Activated CD8-positive, alpha-beta memory T cell treated with anti-CD3 and anti-CD28 coated beads, Interleukin-2, amount 50 U/mL, for 1 hour (primary cell): Measurements from ENCODE around the gene SIPA1L3.

Experiments used
- DNase-seq: peaks from one replicate; pipeline ENCODE4 v3.0.0-alpha.2; 2020; ENCODE audit errors: extremely low read depth

The SIPA1L3 gene

DNA sequence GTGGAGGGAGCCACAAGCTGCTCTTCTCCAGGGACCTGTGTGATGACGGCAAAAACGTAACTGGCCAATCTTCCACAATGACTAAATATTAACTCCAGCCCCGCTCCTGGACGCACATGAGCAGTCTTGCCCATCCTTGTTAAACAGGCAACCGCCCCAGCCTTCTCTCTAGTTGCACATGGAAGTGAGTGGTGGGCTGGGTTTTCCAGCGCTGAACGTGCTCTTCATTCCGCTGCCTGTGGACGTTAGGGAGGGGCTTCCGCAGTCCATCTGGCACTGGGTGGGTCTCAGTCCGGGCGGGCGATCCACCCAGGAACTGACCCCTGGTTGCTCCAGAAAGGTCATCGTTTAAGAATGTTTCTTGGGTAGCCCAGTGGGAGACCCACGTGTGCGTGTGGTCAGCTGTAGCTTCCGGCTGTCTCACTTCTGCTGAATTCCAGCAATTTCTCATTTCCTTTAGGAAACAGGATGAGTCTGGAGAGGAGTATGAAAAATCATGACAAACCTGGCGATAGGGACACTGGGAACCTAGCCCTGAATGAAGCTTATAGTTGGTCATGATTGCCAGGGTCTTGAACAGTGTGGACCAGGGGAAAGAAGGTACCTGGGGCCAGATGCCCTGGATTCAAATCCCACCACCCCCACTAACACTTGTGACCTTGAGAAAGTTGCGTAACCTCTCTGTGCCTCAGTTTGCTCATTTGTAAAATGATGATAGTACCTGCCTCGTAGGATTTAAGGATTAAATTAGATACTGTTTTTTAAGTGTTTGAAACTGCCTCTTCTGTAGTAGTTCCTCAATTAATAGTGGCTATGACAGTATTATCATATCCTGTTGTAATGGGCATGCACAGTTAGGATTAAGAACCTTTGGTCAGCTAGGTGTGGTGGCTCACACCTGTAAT lies 92.6 kb downstream of the SIPA1L3 start:
- no peak for DNase-seq

DNA sequence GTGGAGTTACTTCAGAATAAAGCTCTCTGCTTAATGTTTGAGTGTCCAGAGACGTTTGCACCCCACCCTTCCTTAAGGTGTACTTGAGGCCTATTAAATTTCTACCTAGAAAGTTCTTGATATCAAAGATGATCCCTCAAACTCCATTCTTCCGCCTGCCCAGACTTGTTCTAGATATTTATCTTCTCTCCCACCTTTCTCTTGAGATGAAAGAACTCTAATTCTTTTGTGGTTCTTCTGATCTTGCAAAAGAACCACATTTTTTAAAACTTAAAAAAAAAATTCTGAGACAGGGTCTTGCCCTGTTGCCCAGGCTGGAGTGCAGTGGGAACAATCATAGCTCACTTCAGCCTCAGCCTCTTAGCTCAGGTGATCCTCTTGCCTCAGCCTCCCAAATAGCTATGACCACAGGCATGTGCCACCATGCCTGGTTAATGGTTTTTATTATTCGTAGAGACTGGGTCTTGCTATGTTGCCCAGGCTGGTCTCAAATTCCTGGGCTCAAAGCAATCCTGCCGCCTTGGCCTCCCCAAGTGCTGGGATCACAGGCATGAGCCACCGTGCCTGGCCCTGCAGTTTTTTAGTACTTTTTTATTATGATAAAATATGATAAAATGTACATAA lies 94.3 kb downstream of the SIPA1L3 start:
- no peak for DNase-seq

DNA sequence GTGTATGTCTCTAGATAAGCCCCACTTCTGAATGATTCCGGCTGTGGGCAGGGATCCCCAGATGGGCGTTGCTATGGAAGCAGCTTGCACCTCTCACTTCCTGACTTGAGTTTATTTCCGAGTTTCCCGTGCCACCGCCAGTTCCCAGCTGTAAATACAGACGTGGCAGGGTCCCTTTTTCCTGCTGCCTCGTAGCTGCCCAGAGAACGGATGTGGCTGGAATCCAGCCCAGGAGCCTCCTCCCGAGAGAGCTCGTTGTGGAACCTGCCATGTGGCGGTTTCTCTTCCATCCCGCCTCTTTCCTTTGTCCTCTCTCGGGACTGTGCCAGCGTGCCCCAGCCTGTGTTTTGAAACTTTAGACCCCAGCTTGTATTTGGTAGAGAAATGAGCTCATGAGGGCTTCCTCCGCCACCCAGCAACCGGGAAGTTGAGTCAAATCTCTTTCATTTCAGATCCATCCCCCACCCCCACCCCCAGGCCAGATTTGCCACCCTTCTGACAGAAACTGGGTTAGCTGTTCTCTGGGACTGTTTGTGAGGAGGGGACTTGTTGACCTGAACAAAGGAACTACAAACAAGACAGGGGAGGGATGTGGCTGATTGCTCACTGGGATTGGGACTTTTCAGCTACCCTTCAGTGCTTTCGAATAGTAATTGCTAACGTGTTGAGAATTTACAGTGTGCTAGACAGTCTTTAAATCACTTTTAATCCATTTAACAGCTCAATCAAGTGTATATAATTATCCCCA lies 96.6 kb downstream of the SIPA1L3 start:
- no peak for DNase-seq

DNA sequence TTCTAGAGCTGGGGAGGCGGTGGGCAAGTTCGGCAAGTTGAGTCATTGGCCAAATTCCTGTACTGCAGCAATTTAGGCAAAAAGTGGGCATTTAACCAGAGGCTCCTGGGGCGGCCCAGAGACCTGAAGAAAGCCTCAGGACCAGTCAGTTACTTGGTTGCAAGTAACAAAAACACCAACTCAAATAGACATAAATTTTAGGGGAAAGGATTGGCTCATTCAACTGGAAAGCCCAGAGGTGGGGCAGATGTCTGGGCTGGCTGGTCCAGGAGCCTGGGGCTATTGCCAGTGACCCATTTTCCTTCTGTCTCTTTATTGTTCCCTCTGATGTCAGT lies 97.1 kb downstream of the SIPA1L3 start:
- DNase-seq: no peak

DNA sequence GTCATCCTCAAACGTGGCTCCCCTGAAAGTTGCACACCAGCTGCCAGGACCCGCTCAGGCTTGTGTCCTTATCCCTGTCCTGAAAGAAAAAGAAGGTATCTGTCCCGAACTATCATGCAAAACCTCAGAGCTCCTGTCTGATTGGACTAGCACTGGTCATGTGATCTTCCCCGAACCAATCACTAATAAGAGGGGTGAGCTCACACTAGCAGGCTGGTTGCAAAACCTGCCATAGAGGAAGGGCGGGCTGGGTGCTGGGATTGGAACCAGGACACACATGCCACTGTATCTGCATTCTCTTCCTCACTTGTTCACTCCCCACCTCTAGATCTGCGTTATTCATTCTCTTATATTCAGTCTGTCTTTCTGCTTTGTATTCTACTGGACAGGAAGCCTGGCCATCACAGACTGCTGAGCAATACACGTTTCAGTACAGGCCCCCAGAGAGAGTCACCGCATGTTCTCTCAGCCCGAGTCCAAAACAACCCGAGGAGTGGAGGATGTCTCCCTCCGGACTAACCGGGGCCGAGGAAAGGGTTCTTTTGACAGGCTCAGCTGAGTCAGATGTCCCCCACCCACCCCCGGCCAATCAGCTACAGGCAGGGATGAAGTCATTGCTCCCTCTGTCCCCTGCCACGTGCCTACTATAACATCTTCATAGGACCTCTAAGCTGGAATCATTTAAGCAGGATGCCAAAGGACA lies 97.7 kb downstream of the SIPA1L3 start:
- DNase-seq: no peak

DNA sequence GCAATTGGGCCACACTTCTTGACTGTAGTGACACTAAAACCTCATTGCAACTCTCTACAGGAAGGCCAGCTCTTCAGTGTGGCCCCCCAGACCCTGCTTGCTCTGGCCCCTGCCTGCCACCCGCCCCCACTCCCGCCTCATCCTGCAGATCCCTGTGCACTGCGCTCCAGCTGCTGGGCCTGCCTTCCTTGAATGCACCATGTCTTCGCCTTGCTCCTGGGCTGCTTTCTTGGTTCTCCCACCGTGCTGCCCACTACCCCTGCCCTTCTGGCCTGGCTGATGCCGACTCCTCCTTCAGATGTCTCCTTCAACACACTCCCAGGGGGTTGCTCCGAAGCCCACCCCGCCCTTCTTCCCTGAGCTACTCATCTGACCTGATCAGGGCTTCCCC lies 98.2 kb downstream of the SIPA1L3 start:
- no peak for DNase-seq

DNA sequence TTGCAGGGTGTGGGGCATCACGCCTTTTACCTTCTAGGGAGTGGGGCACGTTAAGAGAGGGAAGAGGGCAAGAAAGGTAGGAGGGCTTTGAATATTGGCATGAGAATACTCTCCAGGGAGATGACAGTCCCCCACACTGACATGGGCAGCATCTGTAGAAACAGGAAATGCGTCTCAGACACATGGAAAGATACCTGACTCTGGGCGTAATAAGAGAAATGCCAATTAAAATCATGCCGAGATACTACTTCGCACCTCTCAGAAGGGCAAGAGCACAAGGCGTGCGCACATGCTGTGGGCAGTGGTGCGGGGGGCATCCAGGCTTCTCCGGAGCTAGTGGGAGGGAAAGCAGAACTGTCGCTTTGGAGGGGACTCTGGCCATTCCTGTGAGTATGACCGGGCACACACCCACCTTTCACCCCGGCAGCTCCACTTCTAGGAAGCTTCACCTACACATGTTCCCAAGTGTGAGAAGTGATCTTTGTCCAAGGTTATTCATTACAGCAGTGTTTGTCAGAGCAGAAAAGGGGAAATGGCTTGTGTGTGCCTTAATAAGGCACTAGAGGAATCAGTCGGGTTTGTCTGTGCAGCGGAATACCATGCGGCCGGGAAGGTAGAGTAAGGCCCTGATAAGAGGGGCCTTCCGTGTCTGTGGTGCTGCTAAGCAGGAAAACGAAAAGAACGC lies 99.5 kb downstream of the SIPA1L3 start:
- DNase-seq: no peak

DNA sequence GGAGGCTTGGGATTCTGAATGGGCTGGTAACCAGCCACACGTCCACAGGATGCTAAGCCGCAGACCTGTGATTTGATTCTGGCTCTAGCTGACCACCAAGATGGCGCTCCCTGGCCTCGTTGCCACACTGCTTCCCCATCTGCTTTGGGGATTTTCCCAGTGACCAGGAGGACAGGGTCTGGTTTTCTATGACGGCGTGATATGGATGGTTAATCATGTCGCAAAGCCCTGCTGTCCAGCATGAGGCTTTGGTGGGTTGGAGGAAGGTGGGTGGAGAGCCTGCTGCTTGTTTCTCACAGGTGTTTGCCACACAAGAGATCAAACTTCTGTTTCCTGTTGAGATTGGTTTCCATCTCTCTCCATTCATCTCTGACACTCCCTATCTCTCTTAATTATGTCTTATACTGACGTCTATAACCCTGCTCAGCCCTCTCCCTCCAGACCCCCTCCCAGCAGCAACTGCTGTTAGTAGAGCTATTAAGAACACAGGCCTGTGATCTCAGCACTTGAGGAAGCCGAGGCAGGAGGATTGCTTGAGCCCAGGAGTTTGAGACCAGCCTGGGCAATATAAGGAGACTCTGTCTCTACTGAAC lies 102.7 kb downstream of the SIPA1L3 start:
- no peak for DNase-seq

DNA sequence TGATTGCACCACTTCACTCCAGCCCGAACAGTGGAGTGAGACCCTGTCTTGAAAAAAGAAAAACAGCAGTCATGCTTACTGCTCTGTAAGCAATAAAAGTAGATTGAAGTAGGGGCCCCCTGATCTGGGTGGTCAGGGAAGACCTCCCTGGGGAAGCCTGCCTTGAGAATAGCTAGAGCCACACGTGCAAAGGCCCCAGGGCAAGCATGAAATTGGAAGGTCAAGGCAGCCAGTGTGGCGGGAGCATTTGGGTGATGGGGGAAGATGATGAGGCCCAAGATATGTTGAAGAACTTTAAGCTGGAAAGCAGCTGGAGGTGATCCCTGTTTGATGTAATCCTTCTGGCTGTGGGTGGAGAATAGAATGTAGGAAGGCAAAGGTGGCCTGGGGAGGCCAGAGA lies 104.4 kb downstream of the SIPA1L3 start:
- DNase-seq: no peak

DNA sequence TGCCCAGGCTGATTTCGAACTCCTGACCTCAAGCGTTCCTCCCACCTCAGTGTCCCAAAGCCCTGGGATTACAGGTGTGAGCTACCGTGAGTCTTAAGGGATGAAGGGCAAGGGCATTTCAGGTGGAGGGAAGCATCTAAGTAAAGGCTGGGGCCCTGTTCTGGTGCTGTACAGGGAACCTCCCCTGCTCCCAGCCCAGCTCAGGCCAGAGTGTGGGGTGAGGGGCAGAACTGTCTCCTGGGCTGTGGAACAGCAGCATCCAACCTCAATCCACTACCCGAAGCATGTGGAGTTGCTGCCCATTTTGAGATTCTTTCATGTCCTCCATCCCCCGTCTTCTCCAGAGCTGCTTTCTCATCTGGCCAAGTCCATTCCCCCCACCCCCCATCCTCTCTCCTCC lies 105.3 kb downstream of the SIPA1L3 start:
- DNase-seq: no peak

DNA sequence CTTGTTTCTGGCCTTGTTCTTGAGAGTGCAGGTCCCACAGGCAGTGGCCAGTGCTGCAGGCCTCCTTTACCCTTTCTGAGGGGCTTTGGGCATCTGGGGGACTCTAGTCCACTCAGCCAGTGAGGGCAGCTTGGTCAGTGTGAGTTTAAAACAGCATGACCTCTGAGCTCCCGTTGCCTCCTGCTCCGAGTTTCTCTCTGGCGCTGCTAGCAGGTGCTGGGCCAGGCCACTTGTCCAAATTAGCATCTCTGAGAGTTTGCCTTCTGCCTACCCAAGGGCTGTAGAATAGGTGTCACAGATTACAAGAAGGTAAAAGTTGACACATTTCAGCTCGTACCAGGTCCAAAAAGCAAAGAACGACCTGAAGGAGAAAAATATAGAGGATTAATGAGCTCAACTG lies 105.9 kb downstream of the SIPA1L3 start:
- no peak for DNase-seq

DNA sequence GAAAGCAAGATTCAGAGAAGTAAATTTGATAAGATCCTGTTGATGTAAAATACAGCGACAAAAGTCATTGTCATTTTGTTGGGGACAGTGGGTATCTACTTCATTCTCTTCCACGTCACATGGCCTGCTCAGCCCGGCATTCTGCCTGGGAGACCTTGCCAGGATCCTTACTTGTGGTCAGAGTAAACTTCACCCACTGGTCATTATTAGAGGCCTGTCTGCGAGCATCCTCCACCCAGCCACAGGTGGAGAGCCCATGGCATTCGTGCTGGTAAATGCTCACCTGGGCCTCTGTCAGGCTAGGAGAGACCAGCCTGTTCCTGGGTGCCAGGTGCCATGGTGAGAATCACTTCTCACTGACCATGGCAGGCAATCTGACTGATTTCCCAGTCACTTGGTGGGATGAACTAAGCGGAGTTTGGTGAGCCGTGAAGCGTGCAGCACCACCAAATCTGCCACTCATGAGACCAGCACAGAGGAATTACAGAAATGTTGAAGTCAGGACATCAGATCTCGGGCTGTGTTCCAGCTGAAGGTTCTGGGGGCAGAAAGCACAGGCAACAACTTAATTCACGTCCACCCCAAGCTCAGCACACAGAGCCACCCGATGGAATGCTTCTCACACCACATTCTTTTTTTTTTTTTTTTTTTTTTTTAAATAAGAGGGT lies 107.0 kb downstream of the SIPA1L3 start:
- no peak for DNase-seq

DNA sequence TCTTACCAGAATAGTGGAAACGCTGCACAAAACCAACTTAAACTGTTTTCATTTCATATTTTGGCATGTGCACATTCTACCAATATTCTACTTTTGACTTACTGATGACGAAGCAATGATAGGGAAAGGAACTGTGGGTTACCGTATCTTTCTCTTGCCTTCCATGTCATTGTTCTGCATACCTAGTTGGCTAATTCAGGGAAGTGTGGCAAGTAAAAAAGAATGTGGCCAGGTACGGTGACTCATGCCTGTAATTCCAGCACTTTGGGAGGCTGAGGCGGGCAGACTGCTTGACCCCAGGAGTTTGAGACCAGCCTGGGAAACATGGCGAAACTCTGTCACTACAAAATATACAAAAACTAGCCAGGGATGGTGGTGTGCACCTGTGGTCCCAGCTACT lies 108.2 kb downstream of the SIPA1L3 start:
- no peak for DNase-seq

DNA sequence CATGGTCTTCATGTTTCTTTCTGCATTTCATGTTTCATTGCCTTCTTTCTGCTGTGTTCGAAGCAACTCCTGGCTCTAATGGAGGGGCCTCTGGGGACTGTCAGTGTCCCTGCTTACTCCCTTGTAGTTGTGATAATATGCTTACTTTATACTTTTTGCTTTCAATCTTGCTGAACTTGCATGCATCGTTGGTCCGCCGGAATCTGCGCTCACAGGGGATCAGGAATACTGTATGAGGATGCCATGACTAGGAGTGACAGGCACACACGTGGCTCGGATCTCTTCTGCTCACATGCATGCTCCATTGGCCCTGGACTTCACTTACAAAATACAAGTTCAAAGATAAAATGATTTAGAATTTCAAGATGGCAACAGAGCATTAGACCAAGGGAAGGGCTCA lies 108.8 kb downstream of the SIPA1L3 start:
- DNase-seq: no peak

DNA sequence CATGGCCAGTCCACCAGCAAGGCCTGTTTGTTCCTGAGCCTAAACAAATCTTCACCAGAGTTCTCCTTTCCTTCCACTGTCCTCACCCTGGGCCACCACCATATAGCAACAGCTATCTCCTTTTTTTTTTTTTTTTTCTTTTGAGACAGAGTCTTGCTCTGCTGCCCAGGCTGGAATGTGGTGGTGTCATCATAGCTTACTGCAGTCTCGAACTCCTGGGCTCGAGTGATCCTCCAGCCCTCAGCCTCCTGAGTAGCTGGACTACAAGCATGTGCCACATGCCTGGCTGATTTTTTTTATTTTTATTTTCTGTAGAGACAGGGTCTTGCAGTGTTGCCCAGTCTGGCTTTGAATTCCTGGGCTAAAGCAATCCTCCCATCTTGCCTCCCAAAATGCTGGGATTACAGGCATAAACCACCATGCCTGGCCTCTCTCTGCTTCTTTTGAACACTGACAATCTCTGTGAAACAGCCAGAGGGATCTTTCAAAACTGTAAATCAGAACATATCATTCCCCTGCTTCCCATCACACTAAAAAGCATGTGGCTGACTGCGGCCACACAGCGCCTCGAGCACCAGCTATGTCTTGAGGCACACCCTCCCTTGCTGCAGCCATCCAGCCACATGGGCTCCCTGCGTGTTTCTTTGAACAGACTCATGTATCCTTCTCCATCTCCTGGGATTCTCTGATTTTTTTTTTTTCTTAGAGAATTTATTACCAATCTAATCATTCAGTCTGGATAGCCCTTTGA lies 110.6 kb downstream of the SIPA1L3 start:
- DNase-seq: no peak

DNA sequence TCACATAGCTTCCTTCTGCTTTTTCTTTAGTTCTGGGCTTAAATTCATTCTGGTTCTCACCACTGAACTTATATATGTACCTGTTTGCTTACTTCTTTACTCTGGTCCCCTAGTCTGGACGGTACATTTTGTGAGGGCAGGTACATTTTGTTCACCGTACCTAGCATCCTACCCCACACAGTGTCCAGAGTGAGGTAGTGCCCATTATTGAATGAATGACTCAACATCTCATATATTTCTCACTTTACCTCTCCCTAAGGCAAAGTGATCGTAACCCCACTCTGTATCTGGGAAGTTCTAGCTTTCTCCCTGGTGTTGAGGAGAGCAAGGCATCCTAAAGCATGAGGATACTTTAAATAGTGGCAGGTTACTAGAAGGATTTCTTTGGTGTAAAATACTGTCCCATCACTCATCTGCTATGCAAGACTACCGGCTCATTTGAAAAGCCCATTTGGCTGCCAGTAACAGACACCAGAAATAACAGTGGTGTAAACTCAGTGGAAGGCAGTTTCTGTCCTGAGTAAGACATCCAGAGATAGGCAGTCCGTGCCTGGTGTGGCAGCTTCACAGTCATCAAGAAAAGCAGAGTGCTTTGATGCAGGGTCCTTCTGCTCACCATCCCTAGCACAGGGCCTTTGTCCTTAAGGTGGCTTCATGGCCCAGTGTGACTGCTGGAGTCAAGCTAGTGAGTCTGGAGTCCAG lies 111.8 kb downstream of the SIPA1L3 start:
- no peak for DNase-seq

DNA sequence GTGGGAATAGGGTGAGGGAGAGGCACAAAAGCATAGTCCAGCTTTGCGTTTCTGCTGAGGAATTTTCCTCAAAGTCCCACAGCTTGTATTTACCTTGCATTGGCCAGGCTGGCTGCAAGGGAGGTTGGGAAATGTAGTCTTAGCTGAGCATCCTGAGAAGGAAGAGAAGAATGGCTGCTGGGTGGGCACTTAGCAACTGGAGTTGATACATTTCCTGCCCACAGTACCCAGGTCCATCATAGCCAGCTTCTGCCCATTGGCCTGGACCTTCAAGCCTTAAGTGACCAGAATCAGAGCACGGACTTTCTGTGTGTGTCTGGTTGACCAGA lies 112.4 kb downstream of the SIPA1L3 start:
- DNase-seq: no peak

DNA sequence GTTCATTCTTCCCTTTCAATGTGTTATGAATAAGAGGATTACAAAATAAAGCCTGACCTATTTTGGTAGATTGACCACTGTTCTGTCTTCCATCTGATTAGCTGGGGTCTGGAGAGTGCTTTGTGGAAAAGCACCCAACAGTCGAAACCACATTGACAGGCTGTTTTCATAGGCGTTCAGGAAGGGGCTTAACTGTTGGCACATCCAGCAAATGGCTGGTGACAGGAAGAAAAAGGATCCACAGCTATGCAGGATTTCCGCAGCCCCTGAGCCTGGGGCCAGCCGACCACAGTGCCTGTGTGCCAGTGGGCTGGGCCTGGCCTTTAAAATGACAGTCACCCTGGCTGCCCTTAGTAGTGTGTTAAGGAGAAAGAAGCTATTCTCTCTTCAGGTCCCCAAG lies 113.3 kb downstream of the SIPA1L3 start:
- no peak for DNase-seq

DNA sequence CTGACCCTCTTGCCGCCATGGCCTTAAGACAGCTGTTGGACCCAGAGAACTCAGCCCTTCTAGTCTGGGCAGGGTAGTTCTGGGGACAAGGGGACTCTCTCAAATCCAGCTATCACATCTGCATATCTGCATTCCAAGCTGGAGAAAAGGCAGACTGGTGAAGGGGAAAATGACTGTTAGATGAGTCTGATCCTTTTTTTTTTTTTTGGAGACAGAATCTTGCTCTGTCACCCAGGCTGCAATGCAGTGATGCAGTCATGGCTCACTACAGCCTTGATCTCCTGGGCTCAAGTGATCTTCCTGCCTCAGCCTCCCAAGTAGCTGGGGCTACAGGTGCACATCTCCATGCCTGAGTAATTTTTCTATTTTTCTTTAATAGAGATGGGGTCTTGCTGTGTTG lies 114.3 kb downstream of the SIPA1L3 start:
- no peak for DNase-seq
